ENCODE measurements around the gene NKD2.

DNA sequence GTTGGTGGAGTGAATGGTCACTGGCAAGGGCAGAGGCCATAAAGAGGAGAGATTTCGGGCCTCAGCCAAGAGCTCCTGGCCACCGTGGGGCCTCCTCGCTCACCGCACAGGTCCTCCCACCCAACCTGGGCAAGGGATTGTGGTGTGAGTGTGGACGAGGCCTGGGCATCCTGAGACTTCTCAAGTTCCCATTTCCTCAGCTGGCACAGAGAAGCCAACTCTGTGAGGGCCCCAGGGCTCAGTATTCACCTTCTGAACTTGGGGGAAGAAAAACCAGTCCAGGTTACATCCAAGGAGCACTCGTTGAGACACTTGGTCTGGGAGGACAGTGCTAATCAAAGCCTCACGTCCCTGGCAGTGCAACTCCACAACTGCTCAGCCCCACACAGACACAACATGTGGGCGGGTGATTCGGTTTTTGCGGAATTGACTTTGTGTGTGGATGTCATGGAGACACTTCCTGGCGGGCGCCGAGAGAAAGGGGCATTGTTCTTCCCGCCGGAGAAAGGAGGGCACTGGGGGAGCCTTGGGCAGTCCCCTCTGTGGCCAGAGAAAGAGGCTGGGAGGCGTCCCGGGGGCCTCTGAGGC lies 28.5 kb upstream of the NKD2 start:
- TF ChIP-seq, protein P1, sequence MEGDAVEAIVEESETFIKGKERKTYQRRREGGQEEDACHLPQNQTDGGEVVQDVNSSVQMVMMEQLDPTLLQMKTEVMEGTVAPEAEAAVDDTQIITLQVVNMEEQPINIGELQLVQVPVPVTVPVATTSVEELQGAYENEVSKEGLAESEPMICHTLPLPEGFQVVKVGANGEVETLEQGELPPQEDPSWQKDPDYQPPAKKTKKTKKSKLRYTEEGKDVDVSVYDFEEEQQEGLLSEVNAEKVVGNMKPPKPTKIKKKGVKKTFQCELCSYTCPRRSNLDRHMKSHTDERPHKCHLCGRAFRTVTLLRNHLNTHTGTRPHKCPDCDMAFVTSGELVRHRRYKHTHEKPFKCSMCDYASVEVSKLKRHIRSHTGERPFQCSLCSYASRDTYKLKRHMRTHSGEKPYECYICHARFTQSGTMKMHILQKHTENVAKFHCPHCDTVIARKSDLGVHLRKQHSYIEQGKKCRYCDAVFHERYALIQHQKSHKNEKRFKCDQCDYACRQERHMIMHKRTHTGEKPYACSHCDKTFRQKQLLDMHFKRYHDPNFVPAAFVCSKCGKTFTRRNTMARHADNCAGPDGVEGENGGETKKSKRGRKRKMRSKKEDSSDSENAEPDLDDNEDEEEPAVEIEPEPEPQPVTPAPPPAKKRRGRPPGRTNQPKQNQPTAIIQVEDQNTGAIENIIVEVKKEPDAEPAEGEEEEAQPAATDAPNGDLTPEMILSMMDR (IDR thresholded peaks at IDR 0.05; ENCODE audit: insufficient read depth, low read depth, low read length) = no peak
- no peak for TF ChIP-seq EZH2 (IDR thresholded peaks at IDR 0.05; ENCODE audit: insufficient read depth, low read length)

Measured in astrocyte (in vitro differentiated cells and primary cell).